HCT116 (cell line): Measurements from ENCODE around the gene PCDHGC4.

Experiments
- CTCF ChIP-seq, 3 experiments: fragments of 200-600 bp in 1 of 3; sonication (generic) in 1 of 3; IDR thresholded peaks in 2 of 3; conservative IDR thresholded peaks in 1 of 3; 2 replicates each; pipeline ENCODE4 v1.5.1; 2012 to 2017; ENCODE audit warnings: low read depth in 2 of 3, low read length in 2 of 3, antibody characterized with exemption in 1 of 3, borderline replicate concordance in 1 of 3, control low read depth in 1 of 3, mild to moderate bottlenecking in 1 of 3, mixed read lengths in 1 of 3, mixed run types in 1 of 3, moderate library complexity in 1 of 3; ENCODE audit not compliant: insufficient read depth in 1 of 3
- EGR1 ChIP-seq: IDR thresholded peaks from 2 replicates; pipeline ENCODE4 v1.6.1; 2012; ENCODE audit warnings: low read depth
- ELF1 ChIP-seq: IDR thresholded peaks from 2 replicates; pipeline ENCODE4 v1.6.1; 2012; ENCODE audit warnings: low read depth, borderline replicate concordance
- EZH2 ChIP-seq: fragments of 200-600 bp; sonication (generic); IDR thresholded peaks from 2 replicates; pipeline ENCODE4 v1.6.1; 2017; ENCODE audit warnings: antibody characterized with exemption, mixed run types
- POLR2A ChIP-seq: IDR thresholded peaks from 2 replicates; pipeline ENCODE4 v1.7.0; 2011; ENCODE audit warnings: borderline replicate concordance; ENCODE audit not compliant: insufficient read depth, insufficient read length; ENCODE audit errors: extremely low read depth
- POLR2AphosphoS5 ChIP-seq: IDR thresholded peaks from 2 replicates; pipeline ENCODE4 v1.6.1; 2011; ENCODE audit warnings: mild to moderate bottlenecking, low read depth, low read length, moderate library complexity
- REST ChIP-seq: IDR thresholded peaks from 2 replicates; pipeline ENCODE4 v1.6.1; 2012; ENCODE audit warnings: low read depth
- ZFX ChIP-seq: fragments of 450-650 bp; IDR thresholded peaks from 2 replicates; pipeline ENCODE4 v1.6.1; 2017

GRCh38 chr5:141528291-141528984 is 43.6 kb downstream of the PCDHGC4 start:
- no peak for TF ChIP-seq CTCF (IDR thresholded peaks at IDR 0.05 in 2 of 3, conservative IDR thresholded peaks at IDR 0.05 in 1 of 3; ENCODE audit: borderline replicate concordance in 1 of 3, insufficient read depth in 1 of 3, low read depth in 2 of 3, low read length in 2 of 3)
- TF ChIP-seq POLR2A: no peak
- TF ChIP-seq ELF1: no peak
- TF ChIP-seq EGR1: no peak
- TF ChIP-seq REST: no peak
- no peak for TF ChIP-seq EZH2
- TF ChIP-seq POLR2AphosphoS5: no peak
- no peak for TF ChIP-seq ZFX
